Subcutaneous preadipocyte (primary cell): ENCODE measurements around the gene MAPK11. TPM values are rescaled to one million over a fixed set of nuclear protein-coding genes. Genes with fewer than 3 reads are reported as not detected.

ENCODE experiments used
- total RNA-seq: library from RNA; depleted of rRNA; stranded (reverse); fragments of >200 nt; gene quantifications from 2 replicates; pipeline ENCODE4 v1.2.3, GENCODE V29; 2012

Gene MAPK11
- total RNA-seq, result 2.5 and 4.4 TPM in 2 replicates

GRCh38 chr22:50269970-50270665 lies at the start of gene MAPK11:
Gene MAPK11, minus strand, starts transcription at chr22:50270380. Its CDS starts 88 bp downstream, at chr22:50270292.

DNA sequence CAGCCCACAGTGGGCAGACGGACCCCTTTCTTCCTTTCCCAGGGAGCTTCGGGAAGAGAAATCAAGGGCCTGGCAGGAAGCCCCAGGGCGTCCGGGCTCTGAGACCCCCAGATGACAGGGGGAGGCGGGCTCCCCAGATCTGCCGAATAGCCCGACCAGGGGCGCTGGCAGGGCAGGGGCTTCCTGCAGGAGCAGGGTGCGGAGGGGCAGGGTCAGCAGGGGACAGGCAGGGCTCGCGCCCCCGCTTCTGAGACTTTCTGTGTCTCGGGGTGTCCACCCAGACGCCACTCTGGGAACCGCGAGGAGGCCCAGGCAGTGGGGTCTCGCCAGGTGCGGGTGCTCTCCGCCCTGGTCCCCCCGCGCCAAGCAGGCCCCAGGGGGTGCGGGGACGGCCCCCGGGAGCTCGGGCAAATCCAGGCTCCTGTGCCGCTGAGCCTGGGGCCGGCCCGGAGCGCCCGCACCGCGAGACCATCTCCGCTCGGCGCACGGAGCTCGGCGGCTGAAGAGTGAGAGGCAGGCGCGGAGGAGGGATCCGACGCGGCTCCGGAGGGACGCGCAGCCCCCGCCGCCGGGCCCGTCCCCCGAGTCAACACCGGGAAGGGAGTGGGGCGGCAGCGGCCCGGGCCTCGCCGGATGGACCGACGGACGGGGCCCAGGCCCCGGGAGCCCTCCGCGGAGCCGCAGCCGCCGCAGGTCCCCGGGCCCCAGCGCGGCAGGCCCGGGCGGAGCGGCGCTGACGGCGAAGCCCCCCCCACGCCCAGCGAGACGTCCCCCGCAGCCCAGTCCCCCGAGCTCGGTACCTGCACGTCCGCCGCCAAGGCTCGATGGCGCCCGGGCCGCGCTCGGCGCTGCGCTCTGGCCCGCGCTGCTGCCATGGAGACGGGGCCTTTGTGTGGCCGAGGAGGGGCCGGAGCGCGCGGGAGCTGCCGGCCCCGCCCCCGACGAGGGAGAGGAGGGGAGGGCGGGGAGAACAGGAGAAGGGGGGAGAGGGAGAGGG lies 36.9 kb upstream of the MAPK11 start, which contains the start of gene PLXNB2:
Gene PLXNB2 (minus strand): TSS at position 894 of the 997 bp plus-strand sequence. CDS start 17,062 bp downstream, outside the sequence.

GRCh38 chr22:50261615-50262459 lies 8.3 kb downstream of the MAPK11 start, which contains the start of gene MAPK12:
Gene MAPK12, minus strand, starts transcription at chr22:50261683. Its CDS starts 174 bp downstream, at chr22:50261509.

DNA sequence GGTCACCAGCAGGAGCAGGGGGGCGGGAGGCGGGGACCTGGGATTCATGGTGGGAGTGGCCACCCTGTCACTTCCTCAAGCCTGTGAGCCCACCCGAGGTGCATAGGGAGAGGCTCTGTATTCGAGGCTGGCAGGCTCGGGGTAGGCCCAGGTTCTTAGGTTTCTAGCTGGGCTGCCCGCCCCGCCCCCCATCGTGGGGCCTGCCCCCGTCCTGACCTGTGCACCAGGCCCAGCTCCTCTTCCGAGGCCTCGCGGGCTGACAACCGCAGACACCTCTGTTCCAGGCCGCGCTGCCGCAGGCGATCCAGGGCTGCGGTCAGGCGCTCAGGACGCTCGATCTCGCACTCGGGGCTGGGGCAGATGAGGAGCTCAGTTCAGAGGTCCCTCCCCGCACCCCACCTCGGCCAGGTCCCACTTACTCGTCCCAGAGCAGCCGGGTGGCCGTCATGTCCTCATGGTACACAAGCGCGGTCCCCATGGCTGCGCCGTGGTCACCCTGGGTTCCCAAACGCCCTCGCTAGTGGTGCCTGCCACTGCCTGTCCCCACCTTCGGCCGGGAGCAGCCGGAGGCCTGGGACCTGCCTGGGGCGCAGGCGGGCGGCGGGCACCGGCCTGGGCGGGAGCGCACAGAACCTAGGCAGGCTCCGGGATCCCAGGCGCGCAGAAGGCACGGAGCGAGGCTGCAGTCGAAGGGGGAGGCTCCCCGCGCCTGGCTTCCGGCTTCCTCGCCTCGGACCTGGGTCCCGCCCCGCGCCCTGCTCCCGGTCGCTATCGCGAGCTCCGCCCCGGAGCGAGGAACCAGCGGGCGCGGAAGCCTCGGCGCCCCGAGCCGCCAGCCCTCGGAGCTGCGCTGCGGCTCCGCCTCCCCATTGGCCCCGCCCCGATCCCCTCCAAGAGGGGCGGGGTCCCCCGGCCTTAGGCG lies 19.4 kb downstream of the MAPK11 start, which contains the start of gene HDAC10:
Gene HDAC10 (minus strand): TSS at position 711 of the 922 bp plus-strand sequence. CDS start 233 bp downstream, at position 478.

DNA sequence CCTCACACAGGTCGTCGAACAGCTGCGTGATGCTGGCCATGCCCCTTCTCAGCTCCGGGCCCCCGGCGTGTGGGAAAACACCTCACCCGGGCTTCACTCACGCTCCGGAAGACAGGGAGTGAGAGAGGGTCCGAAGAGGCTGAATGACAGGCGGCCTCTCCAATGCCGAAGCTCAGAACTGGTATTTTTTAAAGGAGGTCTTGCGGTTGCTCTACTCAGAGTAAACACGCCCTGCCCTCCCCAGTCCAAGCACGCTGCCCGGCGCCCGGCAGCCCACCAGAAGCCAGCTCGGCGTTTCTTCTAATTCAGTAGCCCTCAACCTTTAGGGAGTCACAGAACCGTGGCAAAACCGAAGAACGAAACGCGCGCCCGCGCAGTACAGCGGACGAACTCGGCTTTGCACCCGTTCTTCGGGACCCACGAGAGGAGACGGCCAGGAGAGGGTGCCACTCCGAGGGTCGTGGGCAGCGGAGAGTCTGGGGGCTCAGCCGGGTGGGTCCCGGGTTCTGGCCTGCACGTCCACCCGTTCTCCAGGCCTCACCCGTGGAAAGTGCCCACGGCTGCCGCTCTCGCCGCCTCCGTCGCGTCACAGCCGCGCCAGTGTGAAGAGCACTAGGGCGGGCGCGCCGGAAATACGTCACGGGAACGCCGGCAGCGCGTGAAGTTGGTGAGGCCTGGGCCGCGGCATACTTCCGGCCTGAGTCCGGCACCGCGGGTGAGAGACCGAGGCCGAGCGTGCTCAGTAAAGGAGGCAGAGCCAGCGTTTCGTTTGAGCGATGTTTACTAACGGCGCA lies 25.6 kb downstream of the MAPK11 start, which contains the start of gene TUBGCP6:
Gene TUBGCP6 (minus strand): TSS at position 604 of the 794 bp plus-strand sequence. CDS start 564 bp downstream, at position 40.

Other genes with a start within 250 kb of the MAPK11 start
- gene TTLL8, start 212.1 kb downstream of the MAPK11 start, total RNA-seq, result not detected in 2 replicates
- not detected in 2 replicates for gene MLC1, start 185.0 kb downstream of the MAPK11 start, total RNA-seq
- gene MOV10L1, start 180.4 kb downstream of the MAPK11 start, total RNA-seq, result 0.37 and 0.59 TPM in 2 replicates
- gene PANX2, start 99.6 kb downstream of the MAPK11 start, total RNA-seq, result under 0.01 and 0.37 TPM in 2 replicates
- 24.3 and 34.2 TPM in 2 replicates for gene TRABD, start 84.5 kb downstream of the MAPK11 start, total RNA-seq
- 19.5 and 22.3 TPM in 2 replicates for gene SELENOO, start 69.4 kb downstream of the MAPK11 start, total RNA-seq
- gene TUBGCP6, start 25.4 kb downstream of the MAPK11 start, total RNA-seq, result 27.9 and 28.5 TPM in 2 replicates
- gene HDAC10, start 19.1 kb downstream of the MAPK11 start, total RNA-seq, result 19.1 and 22.5 TPM in 2 replicates
- gene MAPK12, start 8.7 kb downstream of the MAPK11 start, total RNA-seq, result 24.3 and 34.8 TPM in 2 replicates
- gene PLXNB2, start 37.3 kb upstream of the MAPK11 start, total RNA-seq, result 81.7 and 93.0 TPM in 2 replicates
- 0.39 and 2.2 TPM in 2 replicates for gene DENND6B, start 56.6 kb upstream of the MAPK11 start, total RNA-seq
- gene PPP6R2, start 72.9 kb upstream of the MAPK11 start, total RNA-seq, result 41.2 and 48.7 TPM in 2 replicates
- gene SBF1, start 204.7 kb upstream of the MAPK11 start, total RNA-seq, result 63.6 and 76.8 TPM in 2 replicates
- gene ADM2, start 211.2 kb upstream of the MAPK11 start, total RNA-seq, result 0.39 and 2.2 TPM in 2 replicates
- 0.20 TPM in 1 of 2 replicates, not detected in the other for gene MIOX, start 216.5 kb upstream of the MAPK11 start, total RNA-seq
- 32.3 and 36.9 TPM in 2 replicates for gene LMF2, start 237.3 kb upstream of the MAPK11 start, total RNA-seq
- gene NCAPH2, start 237.8 kb upstream of the MAPK11 start, total RNA-seq, result 35.3 and 49.5 TPM in 2 replicates